Activated T-cell treated with anti-CD3 and anti-CD28 coated beads for 1 hour (primary cell): ENCODE data around the gene CD36.

ENCODE experiments used
- DNase-seq: peaks from one replicate; pipeline ENCODE4 v3.0.0-alpha.2; 2020; ENCODE audit warnings: low read depth

CD36 gene

GRCh38 chr7:80705130-80705781 lies 66.8 kb downstream of the CD36 start:
- DNase-seq: no peak

- DNase-seq: no peak
These were observed 68.9 kb downstream of the CD36 start for GRCh38 chr7:80707318-80707717.

GRCh38 chr7:80708123-80708522 lies 69.7 kb downstream of the CD36 start:
- no peak for DNase-seq

- DNase-seq: no peak
These were observed 73.1 kb downstream of the CD36 start for GRCh38 chr7:80711531-80711930.

- no peak for DNase-seq
These were observed 80.8 kb downstream of the CD36 start for GRCh38 chr7:80719261-80719660.

- DNase-seq: no peak
These were observed 81.7 kb downstream of the CD36 start for GRCh38 chr7:80720146-80720545.

GRCh38 chr7:80721883-80722615 lies 83.6 kb downstream of the CD36 start:
- no peak for DNase-seq

- DNase-seq: no peak
These were observed 84.3 kb downstream of the CD36 start for GRCh38 chr7:80722616-80723195.

- no peak for DNase-seq
These were observed 85.9 kb downstream of the CD36 start for GRCh38 chr7:80724249-80724871.

GRCh38 chr7:80725181-80725611 lies 86.8 kb downstream of the CD36 start:
- DNase-seq: no peak
